Sigmoid colon (tissue), 7 donors: Measurements from ENCODE around the gene TFEB. TPM values are rescaled to one million over a fixed set of nuclear protein-coding genes. Genes with fewer than 3 reads are reported as not detected.
A peak's percentile ranks its signal among the peaks of the same experiment; 100 is the strongest.

Experiments used
- DNase-seq: peaks from one replicate; pipeline ENCODE4 v3.0.0-alpha.2; 2019
- H3K27ac ChIP-seq, 4 donors: fragments of 200-600 bp; sonication (generic); one replicate each; pipeline ENCODE4 v1.5.1; 2016 to 2019; ENCODE audit warnings: mild to moderate bottlenecking in 1 of 4
- H3K27me3 ChIP-seq, 3 donors: fragments of 200-600 bp; sonication (generic); one replicate each; pipeline ENCODE4 v1.5.1; 2019; ENCODE audit warnings: mild to moderate bottlenecking in 1 of 3
- H3K36me3 ChIP-seq, 4 donors: fragments of 200-600 bp; sonication (generic); one replicate each; pipeline ENCODE4 v1.5.1; 2016 to 2019
- H3K4me1 ChIP-seq, 4 donors: fragments of 200-600 bp; sonication (generic); one replicate each; pipeline ENCODE4 v1.5.1; 2017 to 2019
- H3K4me3 ChIP-seq, 4 donors: fragments of 200-600 bp; sonication (generic); one replicate each; pipeline ENCODE4 v1.5.1; 2017 to 2019; ENCODE audit warnings: mild to moderate bottlenecking in 2 of 4, moderate library complexity in 1 of 4
- H3K9me3 ChIP-seq, 4 donors: fragments of 200-600 bp in 3 of 4; sonication (generic) in 3 of 4; one replicate each; pipeline versions ENCODE4 v1.5.1 to v1.6.1; 2013 to 2019
- EP300 ChIP-seq, 4 donors: sonication (generic); formaldehyde crosslinking; IDR thresholded peaks; one replicate each; pipeline ENCODE4 v1.6.1; 2017; ENCODE audit warnings: antibody characterized with exemption in 4 of 4
- POLR2A ChIP-seq, 2 donors: fragments of 450-650 bp; IDR thresholded peaks; one replicate each; pipeline ENCODE4 v1.6.1; 2016; ENCODE audit warnings: antibody characterized with exemption in 2 of 2, mild to moderate bottlenecking in 2 of 2, moderate library complexity in 2 of 2
- POLR2AphosphoS5 ChIP-seq, 4 donors: sonication (generic); formaldehyde crosslinking; IDR thresholded peaks; one replicate each; pipeline ENCODE4 v1.6.1; 2017; ENCODE audit warnings: antibody characterized with exemption in 4 of 4
- WGBS, 2 donors: extraction: QIAGEN DNeasy Blood & Tissue Kit; methylation state at CpG; one replicate each; pipeline ENCODE4 v1.1.7; 2013; 5-methylcytosine and 5-hydroxymethylcytosine counted together
- intact Hi-C: fragments of 100-400 bp; cut with DNase I; formaldehyde crosslinking; loops from one replicate; pipeline ENCODE4 v1.15.1; 2023
- polyA plus RNA-seq, 3 donors: library from polyadenylated mRNA; stranded (reverse); fragments of 200-250 nt; gene quantifications; one replicate each; pipeline ENCODE4 v1.2.3, GENCODE V29; 2013
- total RNA-seq, 4 donors: library from RNA; depleted of rRNA; stranded (reverse); fragments of >200 nt; gene quantifications; one replicate each; pipeline ENCODE4 v1.1.0, GENCODE V29; 2016
- TF ChIP-seq, protein P1 (sequence below), 4 experiments: fragments of 450-650 bp in 3 of 4; fragments of 200-600 bp in 1 of 4; IDR thresholded peaks; one replicate each; pipeline ENCODE4 v1.5.1; 2016 to 2019; ENCODE audit warnings: antibody characterized with exemption in 4 of 4, mild to moderate bottlenecking in 3 of 4, moderate library complexity in 2 of 4
- donor health status: healthy with polysubstance abuse.
- donor health status: Bipolar disorder and iron deficiency.
- donor health status: healthy.

The TFEB gene
- total and polyA plus RNA-seq, 7 donors: 21.0 to 40.9 (median 28.2) TPM

DNA sequence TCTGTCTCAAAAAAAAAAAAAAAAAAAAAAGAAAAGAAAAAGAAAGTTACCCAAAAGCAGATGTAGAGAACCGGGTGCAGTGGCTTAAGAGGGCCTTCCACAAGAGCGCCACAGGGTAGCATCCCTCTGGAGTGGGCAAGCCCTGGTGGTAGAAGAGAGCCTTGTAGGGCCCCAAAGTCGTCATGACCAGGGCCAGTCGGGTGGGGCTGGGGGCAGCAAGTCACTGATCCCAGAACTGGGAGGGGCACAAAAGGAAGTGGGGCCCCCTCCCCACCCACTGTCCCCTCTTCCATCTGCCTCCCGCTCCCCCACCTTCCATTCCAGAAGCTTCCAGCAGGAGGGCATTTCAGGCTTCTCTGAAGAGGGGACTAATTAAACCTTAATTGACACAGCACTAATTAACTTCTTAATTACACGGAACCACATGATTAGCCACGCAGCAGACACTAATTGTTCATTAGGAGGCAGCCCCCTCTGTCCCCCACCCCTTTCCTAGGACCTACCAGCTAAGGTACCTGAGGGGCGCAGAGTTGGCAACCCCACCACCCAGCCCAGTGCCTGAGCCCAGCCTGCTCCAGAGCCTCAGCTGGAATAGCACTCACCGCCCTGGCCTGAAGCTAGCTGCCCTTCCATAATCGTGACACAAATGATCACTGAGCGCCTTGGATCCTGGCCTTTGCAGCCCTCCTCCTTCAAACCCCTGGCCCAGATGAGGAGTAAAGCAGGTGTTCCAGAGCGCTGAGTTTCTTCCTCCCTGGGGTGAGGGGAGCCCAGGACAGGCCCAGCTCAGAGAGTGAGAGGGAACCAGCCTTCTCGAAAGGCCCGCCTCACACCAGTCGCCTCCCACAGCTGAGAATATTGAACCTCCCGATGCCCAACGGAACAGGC is 62.3 kb downstream of the TFEB start:
- Histone ChIP-seq H3K36me3 (no peaks in the 10 kb centered on the region), H3K9me3 (no peaks in the 10 kb centered on the region), H3K27me3 (peaks cover 0 to 5% (median 0%) of the 10 kb centered on the region in 3 donors), H3K4me1 (no peaks in the 10 kb centered on the region), H3K27ac (no peak overlapping the region), H3K4me3 (no peak overlapping the region)
- TF ChIP-seq, protein P1, sequence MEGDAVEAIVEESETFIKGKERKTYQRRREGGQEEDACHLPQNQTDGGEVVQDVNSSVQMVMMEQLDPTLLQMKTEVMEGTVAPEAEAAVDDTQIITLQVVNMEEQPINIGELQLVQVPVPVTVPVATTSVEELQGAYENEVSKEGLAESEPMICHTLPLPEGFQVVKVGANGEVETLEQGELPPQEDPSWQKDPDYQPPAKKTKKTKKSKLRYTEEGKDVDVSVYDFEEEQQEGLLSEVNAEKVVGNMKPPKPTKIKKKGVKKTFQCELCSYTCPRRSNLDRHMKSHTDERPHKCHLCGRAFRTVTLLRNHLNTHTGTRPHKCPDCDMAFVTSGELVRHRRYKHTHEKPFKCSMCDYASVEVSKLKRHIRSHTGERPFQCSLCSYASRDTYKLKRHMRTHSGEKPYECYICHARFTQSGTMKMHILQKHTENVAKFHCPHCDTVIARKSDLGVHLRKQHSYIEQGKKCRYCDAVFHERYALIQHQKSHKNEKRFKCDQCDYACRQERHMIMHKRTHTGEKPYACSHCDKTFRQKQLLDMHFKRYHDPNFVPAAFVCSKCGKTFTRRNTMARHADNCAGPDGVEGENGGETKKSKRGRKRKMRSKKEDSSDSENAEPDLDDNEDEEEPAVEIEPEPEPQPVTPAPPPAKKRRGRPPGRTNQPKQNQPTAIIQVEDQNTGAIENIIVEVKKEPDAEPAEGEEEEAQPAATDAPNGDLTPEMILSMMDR (IDR thresholded peaks at IDR 0.05): no peak
- TF ChIP-seq POLR2AphosphoS5 (IDR thresholded peaks at IDR 0.05) (no peak), POLR2A (IDR thresholded peaks at IDR 0.05) (no peak), EP300 (IDR thresholded peaks at IDR 0.05) (no peak)
- WGBS, 2 donors: 85% methylated on average over 17 of the region's 17 CpGs
- intact Hi-C loops: no loop called here
- DNase-seq: no peak

DNA sequence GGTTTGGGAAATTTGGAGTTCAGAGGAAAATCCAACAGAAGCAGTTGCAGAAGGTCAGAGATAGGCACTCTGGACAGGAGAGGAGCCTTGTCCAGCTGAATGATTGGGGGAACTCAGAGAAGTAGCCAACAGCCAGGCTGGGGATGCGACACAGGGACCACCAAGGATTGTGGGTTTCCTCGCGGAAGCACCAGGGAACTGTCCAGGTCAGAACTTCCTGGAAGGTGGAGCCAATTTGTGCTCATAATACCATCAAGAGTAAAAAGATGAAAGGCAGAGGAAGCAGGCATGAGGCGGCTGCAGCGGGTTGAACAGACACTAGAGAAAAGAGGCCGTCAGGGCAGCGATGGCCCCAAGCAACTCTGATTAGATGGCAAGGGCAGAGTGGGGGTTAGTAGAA is 63.4 kb downstream of the TFEB start:
- Histone ChIP-seq H3K27ac (no peak overlapping the region), H3K4me1 (no peaks in the 10 kb centered on the region), H3K4me3 (no peak overlapping the region), H3K27me3 (peaks cover 0 to 4% (median 0%) of the 10 kb centered on the region in 3 donors), H3K36me3 (no peaks in the 10 kb centered on the region), H3K9me3 (no peaks in the 10 kb centered on the region)
- peak; percentile 15 for DNase-seq
- intact Hi-C loops: no loop called here
- 75 to 77% methylated on average over 7 of the region's 7 CpGs for WGBS, 2 donors
- TF ChIP-seq EP300 (IDR thresholded peaks at IDR 0.05): no peak
- TF ChIP-seq, protein P1 (IDR thresholded peaks at IDR 0.05): no peak
- TF ChIP-seq POLR2AphosphoS5 (IDR thresholded peaks at IDR 0.05): no peak
- TF ChIP-seq POLR2A (IDR thresholded peaks at IDR 0.05): no peak

DNA sequence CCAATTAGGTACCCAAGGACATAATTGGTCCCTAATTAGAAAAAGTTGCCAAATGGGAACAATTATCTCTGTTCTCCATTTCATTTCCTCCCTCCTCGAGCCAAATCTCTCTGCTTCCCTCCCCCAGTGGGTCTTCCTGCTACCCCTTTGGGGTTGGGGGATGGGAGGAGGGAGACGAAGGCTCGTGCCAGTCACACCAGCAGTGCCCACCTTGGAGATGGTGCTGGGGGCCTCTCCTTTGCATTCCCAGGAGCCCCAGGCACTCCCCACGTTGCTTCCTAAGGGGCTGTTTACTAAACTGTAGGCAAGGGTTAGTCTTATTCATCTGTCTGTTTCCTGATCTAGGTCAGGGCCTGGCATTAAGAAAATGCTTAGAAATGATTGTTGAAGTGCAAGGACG is 64.0 kb downstream of the TFEB start:
- intact Hi-C loops: no loop called here
- no peaks in the 10 kb centered on the region for H3K27me3 ChIP-seq
- no peak overlapping the region for H3K4me3 ChIP-seq
- no peaks in the 10 kb centered on the region for H3K9me3 ChIP-seq
- no peaks in the 10 kb centered on the region for H3K4me1 ChIP-seq
- no peaks in the 10 kb centered on the region for H3K36me3 ChIP-seq
- no peak for DNase-seq
- TF ChIP-seq POLR2A (IDR thresholded peaks at IDR 0.05) (no peak), EP300 (IDR thresholded peaks at IDR 0.05) (no peak)
- H3K27ac ChIP-seq: no peak overlapping the region
- 58 to 60% methylated on average over 5 of the region's 5 CpGs for WGBS, 2 donors

DNA sequence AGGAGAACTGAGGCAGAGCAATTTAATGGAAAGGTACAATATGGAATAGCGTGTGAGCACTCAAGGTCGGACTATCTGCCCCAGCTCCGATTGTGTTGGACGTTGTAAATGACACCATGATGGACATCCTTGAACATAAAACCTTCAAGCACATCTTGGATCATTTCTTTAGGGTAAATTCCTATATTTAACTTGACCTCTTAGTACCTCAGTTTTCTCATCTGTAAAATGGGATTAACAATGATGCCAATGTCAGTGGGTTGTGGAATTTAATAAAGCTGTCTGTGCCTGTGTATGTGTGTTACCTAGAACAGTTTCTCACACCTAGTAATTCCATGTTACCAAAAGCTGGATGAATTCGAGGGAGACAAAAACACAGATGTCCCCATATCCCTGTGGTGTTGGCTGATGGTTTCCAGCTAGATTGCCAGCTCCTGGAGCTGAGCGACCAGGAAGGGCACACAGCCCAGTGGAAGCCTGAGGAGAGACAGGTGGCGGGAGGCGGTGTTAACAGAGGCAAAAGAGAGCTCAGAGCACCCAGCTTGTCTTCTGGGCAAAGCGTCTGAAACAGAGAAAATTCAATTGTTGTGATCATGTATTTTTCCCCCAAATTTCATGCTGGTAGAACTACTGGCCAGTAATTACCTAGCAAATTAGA is 64.6 kb downstream of the TFEB start:
- no peak overlapping the region for H3K4me3 ChIP-seq
- H3K4me1 ChIP-seq: no peaks in the 10 kb centered on the region
- H3K27ac ChIP-seq: no peak overlapping the region
- H3K36me3 ChIP-seq: no peaks in the 10 kb centered on the region
- TF ChIP-seq, protein P1 (IDR thresholded peaks at IDR 0.05): no peak
- TF ChIP-seq POLR2AphosphoS5 (IDR thresholded peaks at IDR 0.05): no peak
- TF ChIP-seq EP300 (IDR thresholded peaks at IDR 0.05): no peak
- no peak for TF ChIP-seq POLR2A (IDR thresholded peaks at IDR 0.05)
- H3K27me3 ChIP-seq: no peaks in the 10 kb centered on the region
- 84 to 87% methylated on average over 9 of the region's 9 CpGs for WGBS, 2 donors
- no peak for DNase-seq
- intact Hi-C loops: no loop called here
- H3K9me3 ChIP-seq: no peaks in the 10 kb centered on the region

DNA sequence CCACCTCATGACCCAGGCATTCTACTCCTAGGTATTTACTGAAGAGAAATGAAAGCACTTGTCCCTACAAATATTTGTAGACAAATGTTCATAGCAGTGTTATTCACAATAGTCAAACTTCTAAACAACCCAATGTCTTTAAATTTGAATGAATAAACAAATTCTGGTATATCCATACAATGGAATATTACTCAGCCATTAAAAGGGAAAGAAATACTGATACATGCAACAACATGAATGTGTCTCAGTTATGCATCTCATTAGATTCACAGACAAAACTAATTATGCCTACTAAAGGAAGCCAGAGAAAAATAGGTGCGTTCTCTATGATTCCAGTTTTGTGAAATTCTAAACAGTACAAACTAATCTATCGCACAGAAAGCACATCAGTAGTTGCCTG is 66.4 kb downstream of the TFEB start:
- Histone ChIP-seq H3K27ac (no peak overlapping the region), H3K4me3 (no peak overlapping the region), H3K36me3 (no peaks in the 10 kb centered on the region), H3K27me3 (no peaks in the 10 kb centered on the region), H3K4me1 (no peaks in the 10 kb centered on the region), H3K9me3 (no peaks in the 10 kb centered on the region)
- 95 to 96% methylated on average over 2 of the region's 2 CpGs for WGBS, 2 donors
- TF ChIP-seq POLR2AphosphoS5 (IDR thresholded peaks at IDR 0.05): no peak
- intact Hi-C loops: no loop called here
- DNase-seq: no peak
